BLaER1 treated with 17β-estradiol and CSF1 and Interleukin-3, amounts not matched to agents 10 nM and 100 nM (cell line): ENCODE data around the gene CD72.

Experiments
- H3K27ac ChIP-seq, 11 experiments: shearing (Covaris generic); formaldehyde crosslinking; 2 replicates each; pipeline ENCODE4 v1.8.1; 2022
- H3K27me3 ChIP-seq, 11 experiments: shearing (Covaris generic); formaldehyde crosslinking; 2 replicates each; pipeline ENCODE4 v1.8.1; 2022
- H3K36me3 ChIP-seq, 11 experiments: shearing (Covaris generic); formaldehyde crosslinking; 2 replicates each; pipeline ENCODE4 v1.8.1; 2022
- H3K4me1 ChIP-seq, 10 experiments: shearing (Covaris generic); formaldehyde crosslinking; 2 replicates each; pipeline ENCODE4 v1.8.1; 2022
- H3K4me2 ChIP-seq, 11 experiments: shearing (Covaris generic); formaldehyde crosslinking; 2 replicates each; pipeline ENCODE4 v1.8.1; 2022
- H3K4me3 ChIP-seq, 10 experiments: shearing (Covaris generic); formaldehyde crosslinking; 2 replicates each; pipeline ENCODE4 v1.8.1; 2022
- H3K9ac ChIP-seq, 11 experiments: shearing (Covaris generic); formaldehyde crosslinking; 2 replicates each; pipeline ENCODE4 v1.8.1; 2022
- H3K9me3 ChIP-seq, 11 experiments: shearing (Covaris generic); formaldehyde crosslinking; replicated peaks in 1 of 11; 2 replicates each; pipeline ENCODE4 v1.8.1; 2022
- H4K20me1 ChIP-seq, 11 experiments: shearing (Covaris generic); formaldehyde crosslinking; 2 replicates each; pipeline ENCODE4 v1.8.1; 2022
- Cebpa-rat ChIP-seq, 11 experiments: shearing (Covaris generic); IDR thresholded peaks; 2 replicates each; pipeline ENCODE4 v1.8.1; 2022

The CD72 gene

DNA sequence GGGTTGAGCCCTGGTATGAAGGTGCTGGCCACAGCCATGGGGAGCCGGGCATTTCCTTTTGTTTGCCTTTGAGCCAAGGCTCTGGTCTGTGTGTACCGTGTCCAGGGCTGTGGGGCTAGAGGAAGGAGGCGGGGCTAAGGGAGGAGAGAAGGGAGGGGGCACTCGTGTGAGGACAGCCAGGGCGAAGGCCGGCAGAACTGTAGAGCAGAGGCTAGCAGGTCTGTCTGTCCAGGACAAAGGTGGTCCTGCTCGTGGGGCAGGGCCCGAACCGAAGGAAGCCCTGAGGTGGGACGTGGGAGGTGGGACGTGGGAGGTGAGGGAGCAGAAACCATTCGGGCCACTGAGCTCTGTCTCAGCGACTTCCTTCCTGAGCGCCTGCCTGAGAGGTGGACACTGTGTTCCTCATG lies 54.4 kb downstream of the CD72 start:
- Histone ChIP-seq H3K27me3 (no peaks in the 10 kb centered on the region), H3K9ac (no peak overlapping the region), H3K36me3 (peaks cover 0 to 37% (median 5%) of the 10 kb centered on the region in 11 experiments; a peak in 12 of 22 replicates), H3K4me2 (peak overlapping the region in 6 of 11 experiments; percentile 5 to 44 (median 28); a peak in 6 of 22 replicates), H3K27ac (peak overlapping the region in 3 of 11 experiments; percentile 22 to 44 (median 32); a peak in 5 of 22 replicates), H4K20me1 (peaks cover 0 to 15% (median 0%) of the 10 kb centered on the region in 11 experiments; a peak in 2 of 22 replicates), H3K9me3 (no peaks in the 10 kb centered on the region), H3K4me3 (no peak overlapping the region), H3K4me1 (peaks cover 0 to 18% (median 9%) of the 10 kb centered on the region in 10 experiments; a peak in 11 of 20 replicates)
- no peak for TF ChIP-seq Cebpa-rat (IDR thresholded peaks at IDR 0.05)

DNA sequence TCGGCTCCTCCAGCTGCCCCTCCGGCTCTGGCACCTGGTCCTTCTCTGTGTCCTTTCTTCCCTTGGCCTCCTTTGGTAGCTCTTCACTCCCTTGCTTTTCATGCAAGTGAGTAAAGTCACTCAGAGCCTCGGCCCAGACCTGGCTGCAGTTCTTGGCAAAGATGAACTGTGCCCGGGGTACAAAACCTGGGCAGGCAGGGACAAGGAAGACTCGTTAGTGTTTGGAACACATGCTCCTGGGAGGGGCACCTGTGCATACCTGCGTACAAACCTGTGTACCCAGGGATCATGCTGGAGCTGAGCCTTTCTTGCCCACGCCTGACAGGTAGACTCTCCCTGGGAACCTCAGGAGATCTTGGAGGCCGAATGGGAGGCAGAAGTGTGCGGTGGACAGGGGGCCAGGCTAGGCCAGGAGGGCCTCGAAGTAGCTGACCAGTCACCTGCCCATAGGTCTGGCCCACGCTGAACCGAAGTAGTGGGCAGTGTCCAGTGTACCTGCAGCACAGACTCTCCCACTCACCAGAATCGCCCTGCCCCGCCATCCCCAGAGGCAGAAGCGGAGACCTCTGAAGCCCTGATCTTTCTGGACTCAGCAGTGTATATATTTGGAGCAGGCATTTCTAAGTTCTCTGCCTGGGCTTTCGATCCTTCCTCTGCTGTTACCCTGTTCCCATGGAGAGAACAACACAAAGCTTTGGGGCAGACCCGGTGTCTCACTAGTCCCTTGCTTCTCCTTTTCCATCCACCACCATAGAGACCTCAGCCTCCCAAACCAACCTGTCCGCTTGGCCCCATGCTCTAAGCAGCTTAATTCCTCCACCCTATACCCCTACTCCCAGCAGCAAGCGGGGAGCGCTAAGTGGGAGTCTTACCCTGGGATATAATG lies 55.1 kb downstream of the CD72 start:
- Histone ChIP-seq H3K9me3 (no peaks in the 10 kb centered on the region), H3K4me2 (peak overlapping the region in 5 of 11 experiments; percentile 5 to 44 (median 32); a peak in 6 of 22 replicates), H3K4me1 (peaks cover 0 to 22% (median 9%) of the 10 kb centered on the region in 10 experiments; a peak in 11 of 20 replicates), H3K9ac (0 out of 22 replicates have a peak overlapping the region, but pooled peaks of 1 of the 11 experiments have one; percentile 9), H3K4me3 (no peak overlapping the region), H3K27me3 (no peaks in the 10 kb centered on the region), H3K27ac (peak overlapping the region in 2 of 11 experiments; percentile 32 to 44; a peak in 3 of 22 replicates), H3K36me3 (peaks cover 5 to 44% (median 11%) of the 10 kb centered on the region in 11 experiments; a peak in 18 of 22 replicates), H4K20me1 (peaks cover 0 to 15% (median 0%) of the 10 kb centered on the region in 11 experiments; a peak in 2 of 22 replicates)
- TF ChIP-seq Cebpa-rat (IDR thresholded peaks at IDR 0.05) = no peak

DNA sequence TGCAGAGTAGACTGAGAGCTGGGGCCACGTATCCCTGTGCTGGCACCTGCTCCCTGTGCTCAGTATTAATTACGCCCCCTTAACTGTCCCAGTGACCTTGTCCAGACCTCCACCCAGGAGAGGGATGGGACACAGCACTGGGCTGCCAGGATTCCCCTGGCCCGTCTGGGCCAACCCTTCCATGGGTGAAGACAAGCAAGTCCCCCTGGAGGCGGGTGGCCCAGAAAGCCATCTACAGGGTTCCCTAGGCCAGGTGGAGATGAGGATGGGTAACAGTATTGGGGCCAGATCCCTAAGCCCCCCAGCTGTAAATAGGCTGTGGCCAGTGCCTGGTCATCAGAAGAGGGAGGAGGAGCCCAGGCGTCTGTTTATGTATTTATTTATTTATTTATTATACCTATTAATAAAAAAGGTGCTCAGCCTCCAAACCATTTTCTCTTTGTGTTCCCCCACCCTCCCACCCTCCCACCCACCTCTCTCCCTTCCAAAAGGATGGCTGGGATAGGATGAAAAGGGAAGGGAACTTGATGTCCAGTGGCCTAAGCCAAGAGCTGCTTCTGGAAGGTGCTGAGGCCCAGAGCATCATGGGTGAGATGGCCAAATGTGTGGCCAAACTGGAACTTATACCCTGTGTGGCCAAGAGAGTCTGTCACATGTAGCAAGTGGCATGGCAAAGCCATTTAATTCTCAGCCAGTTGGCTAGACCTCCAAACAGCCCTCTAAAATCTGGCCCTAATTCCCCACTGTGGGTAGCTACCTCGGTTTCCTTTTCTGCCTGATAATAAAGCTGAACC lies 56.5 kb downstream of the CD72 start:
- TF ChIP-seq Cebpa-rat (IDR thresholded peaks at IDR 0.05) = no peak
- Histone ChIP-seq H3K9ac (no peak overlapping the region), H3K36me3 (peaks cover 6 to 58% (median 16%) of the 10 kb centered on the region in 11 experiments; a peak in 19 of 22 replicates), H3K27ac (no peak overlapping the region), H3K4me1 (peaks cover 0 to 22% (median 10%) of the 10 kb centered on the region in 10 experiments; a peak in 11 of 20 replicates), H3K9me3 (no peaks in the 10 kb centered on the region), H3K27me3 (no peaks in the 10 kb centered on the region), H3K4me2 (no peak overlapping the region), H4K20me1 (peaks cover 0 to 15% (median 0%) of the 10 kb centered on the region in 11 experiments; a peak in 3 of 22 replicates), H3K4me3 (no peak overlapping the region)

DNA sequence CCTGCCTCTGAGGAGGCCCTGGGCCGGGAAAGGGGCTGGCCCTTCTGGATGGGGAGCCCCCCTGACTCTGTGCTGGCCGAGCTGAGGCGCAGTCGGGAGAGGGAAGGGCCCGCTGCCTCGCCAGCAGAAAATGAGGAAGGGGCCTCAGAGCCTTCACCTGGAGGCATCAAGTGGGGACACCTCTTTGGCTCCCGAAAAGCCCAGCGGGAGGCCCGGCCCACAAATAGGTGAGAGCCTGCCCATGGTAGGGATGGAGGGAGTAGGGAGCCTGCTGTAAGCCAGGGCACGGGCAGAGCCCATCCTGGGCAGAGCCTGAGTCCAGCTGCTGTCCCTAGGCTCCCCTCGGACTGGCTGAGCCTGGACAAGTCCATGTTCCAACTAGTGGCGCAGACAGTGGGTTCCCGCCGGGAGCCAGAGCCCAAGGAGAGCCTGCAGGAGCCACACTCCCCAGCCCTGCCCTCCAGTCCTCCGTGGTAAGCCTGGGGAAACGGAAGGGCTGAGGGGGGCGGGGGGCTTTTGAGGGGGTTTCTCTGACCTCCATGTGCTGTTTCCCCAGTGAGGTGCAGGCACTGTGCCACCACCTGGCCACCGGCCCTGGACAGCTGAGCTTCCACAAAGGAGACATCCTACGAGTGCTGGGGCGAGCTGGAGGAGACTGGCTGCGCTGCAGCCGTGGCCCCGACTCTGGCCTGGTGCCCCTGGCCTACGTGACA lies 57.4 kb downstream of the CD72 start:
- Histone ChIP-seq H3K4me3 (no peak overlapping the region), H3K4me1 (peaks cover 0 to 22% (median 11%) of the 10 kb centered on the region in 10 experiments; a peak in 11 of 20 replicates), H3K9me3 (no peaks in the 10 kb centered on the region), H3K9ac (no peak overlapping the region), H3K36me3 (peaks cover 11 to 66% (median 25%) of the 10 kb centered on the region in 11 experiments; a peak in 20 of 22 replicates), H3K27me3 (no peaks in the 10 kb centered on the region), H3K27ac (no peak overlapping the region), H3K4me2 (no peak overlapping the region), H4K20me1 (peaks cover 0 to 15% (median 0%) of the 10 kb centered on the region in 11 experiments; a peak in 3 of 22 replicates)
- TF ChIP-seq Cebpa-rat (IDR thresholded peaks at IDR 0.05) = no peak
